ENCODE data around the gene SDC3. TPM values are rescaled to one million over a fixed set of nuclear protein-coding genes. Genes with fewer than 3 reads are reported as not detected.

The SDC3 gene
- total RNA-seq, 4 donors from 2014 or later = 7.7 to 16.7 (median 15.1) TPM

DNA sequence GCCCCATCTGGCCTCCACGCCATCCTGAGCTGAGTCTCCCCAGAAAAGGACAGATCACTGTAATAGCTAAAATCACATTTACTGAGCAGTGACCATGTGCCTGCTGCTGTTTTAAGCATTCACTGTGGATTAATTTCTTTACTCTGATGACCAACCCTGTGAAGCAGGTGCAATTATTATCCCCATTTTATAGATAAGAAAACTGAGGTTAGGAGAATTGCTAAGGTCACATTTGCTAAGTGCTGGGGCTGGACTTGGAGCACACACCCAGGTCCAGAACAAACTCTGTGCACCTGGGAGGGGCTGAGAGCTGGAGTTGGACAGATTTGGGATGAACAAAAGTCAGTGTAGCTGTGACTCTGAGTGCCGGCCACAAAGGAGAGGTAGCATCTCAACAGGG is 58.0 kb downstream of the SDC3 start:
- 87% methylated on average over 2 of the region's 2 CpGs for WGBS
- H3K4me3 ChIP-seq = no peak overlapping the region
- H3K9me3 ChIP-seq = no peaks in the 10 kb centered on the region
- TF ChIP-seq POLR2A (IDR thresholded peaks at IDR 0.05) (no peak), POLR2AphosphoS5 (IDR thresholded peaks at IDR 0.05) (no peak)
- TF ChIP-seq, protein P1, sequence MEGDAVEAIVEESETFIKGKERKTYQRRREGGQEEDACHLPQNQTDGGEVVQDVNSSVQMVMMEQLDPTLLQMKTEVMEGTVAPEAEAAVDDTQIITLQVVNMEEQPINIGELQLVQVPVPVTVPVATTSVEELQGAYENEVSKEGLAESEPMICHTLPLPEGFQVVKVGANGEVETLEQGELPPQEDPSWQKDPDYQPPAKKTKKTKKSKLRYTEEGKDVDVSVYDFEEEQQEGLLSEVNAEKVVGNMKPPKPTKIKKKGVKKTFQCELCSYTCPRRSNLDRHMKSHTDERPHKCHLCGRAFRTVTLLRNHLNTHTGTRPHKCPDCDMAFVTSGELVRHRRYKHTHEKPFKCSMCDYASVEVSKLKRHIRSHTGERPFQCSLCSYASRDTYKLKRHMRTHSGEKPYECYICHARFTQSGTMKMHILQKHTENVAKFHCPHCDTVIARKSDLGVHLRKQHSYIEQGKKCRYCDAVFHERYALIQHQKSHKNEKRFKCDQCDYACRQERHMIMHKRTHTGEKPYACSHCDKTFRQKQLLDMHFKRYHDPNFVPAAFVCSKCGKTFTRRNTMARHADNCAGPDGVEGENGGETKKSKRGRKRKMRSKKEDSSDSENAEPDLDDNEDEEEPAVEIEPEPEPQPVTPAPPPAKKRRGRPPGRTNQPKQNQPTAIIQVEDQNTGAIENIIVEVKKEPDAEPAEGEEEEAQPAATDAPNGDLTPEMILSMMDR (IDR thresholded peaks at IDR 0.05) = no peak
- no peak for DNase-seq (ENCODE audit: low spot score in 2 of 2)
- no peaks in the 10 kb centered on the region for H3K27me3 ChIP-seq
- no peak overlapping the region for H3K27ac ChIP-seq
- H3K4me1 ChIP-seq = peaks cover 10% of the 10 kb centered on the region
- no peaks in the 10 kb centered on the region for H3K36me3 ChIP-seq

DNA sequence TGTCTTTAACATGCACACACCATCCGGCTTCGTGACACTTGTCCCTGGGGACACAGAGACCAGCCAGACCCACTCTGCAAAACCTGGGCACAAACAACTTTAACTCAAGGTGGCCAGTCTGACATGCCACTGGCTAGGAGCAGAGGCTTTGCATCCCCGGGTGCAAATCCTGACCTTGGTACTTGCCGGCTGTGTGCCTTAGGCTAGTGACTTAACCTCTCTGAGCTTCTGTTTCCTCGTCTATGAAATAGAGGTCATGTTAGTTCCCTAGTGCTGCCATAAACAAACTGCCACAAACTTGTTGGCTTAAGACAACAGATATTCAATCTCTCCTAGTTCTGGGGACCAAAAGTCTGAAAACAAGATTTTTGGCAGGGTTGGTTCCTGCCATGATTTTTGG is 60.4 kb downstream of the SDC3 start:
- Histone ChIP-seq H3K27me3 (peaks cover 20% of the 10 kb centered on the region), H3K9me3 (no peaks in the 10 kb centered on the region), H3K27ac (no peak overlapping the region), H3K36me3 (no peaks in the 10 kb centered on the region), H3K4me1 (peaks cover 10% of the 10 kb centered on the region), H3K4me3 (no peak overlapping the region)
- WGBS = 50% methylated on average over 1 of the region's 5 CpGs
- TF ChIP-seq POLR2AphosphoS5 (IDR thresholded peaks at IDR 0.05) (no peak), POLR2A (IDR thresholded peaks at IDR 0.05) (no peak), EP300 (IDR thresholded peaks at IDR 0.05) (no peak)
- TF ChIP-seq, protein P1 (IDR thresholded peaks at IDR 0.05) = no peak
- DNase-seq (ENCODE audit: low spot score in 2 of 2) = no peak

DNA sequence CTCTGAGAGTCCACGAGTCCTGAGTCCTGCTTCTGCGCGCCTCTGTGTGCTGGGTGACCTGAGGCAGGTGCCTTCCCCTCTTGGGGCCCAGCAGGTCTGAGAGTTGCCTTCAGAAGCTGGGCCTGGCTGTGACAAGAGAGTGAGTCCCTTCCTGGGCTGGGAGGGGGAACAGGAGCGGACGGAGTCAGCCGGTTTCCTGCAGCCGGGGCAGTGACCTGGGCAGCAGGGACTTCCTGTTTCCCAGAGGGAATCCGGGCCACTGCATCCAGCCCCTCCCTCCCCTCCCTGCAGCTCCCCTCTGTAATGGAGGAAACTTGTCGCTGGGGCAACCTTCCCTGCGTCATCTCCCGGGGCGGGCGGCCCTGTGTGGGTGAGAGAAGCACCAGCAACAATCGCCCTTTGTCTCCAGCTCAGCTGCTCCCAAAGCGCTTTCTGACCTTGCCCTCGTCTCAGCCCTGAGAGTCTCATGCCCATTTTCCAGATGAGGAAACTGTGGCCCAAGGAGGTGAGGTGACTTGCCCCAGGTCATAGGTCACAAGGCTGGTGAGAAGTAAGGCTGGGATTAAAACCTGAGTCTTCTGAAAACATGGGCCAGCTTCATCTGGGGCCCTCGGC is 61.1 kb downstream of the SDC3 start:
- peaks cover 7% of the 10 kb centered on the region for H3K4me1 ChIP-seq
- H3K36me3 ChIP-seq = no peaks in the 10 kb centered on the region
- DNase-seq (ENCODE audit: low spot score in 2 of 2) = peak; percentile 87 to 89
- no peak overlapping the region for H3K27ac ChIP-seq
- TF ChIP-seq EP300 (IDR thresholded peaks at IDR 0.05) = no peak
- no peak for TF ChIP-seq POLR2A (IDR thresholded peaks at IDR 0.05)
- no peak for TF ChIP-seq POLR2AphosphoS5 (IDR thresholded peaks at IDR 0.05)
- TF ChIP-seq, protein P1 (IDR thresholded peaks at IDR 0.05) = no peak
- 44% methylated on average over 9 of the region's 17 CpGs for WGBS
- peaks cover 23% of the 10 kb centered on the region for H3K27me3 ChIP-seq
- H3K4me3 ChIP-seq = no peak overlapping the region
- H3K9me3 ChIP-seq = no peaks in the 10 kb centered on the region

DNA sequence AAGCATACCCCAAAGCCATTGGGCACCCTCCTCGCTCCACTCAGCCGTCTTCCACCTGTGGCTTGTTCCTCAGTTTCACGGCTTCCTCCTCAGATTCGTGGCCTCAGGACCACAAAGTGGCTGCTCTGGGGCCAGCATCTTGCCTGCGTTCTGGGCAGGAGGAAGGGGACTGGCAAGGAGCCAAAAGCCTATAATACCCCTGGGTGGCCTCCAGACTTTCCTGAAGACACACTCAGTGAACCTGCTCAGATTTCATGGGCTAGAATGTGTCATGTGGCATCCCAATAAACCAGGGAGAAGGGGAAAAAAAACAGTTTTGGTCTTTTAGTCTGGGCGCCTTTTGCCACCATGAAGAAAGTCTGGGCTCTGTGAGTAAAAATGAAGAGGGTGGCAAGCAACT is 62.0 kb downstream of the SDC3 start:
- WGBS = 81% methylated on average over 6 of the region's 6 CpGs
- H3K27ac ChIP-seq = no peak overlapping the region

DNA sequence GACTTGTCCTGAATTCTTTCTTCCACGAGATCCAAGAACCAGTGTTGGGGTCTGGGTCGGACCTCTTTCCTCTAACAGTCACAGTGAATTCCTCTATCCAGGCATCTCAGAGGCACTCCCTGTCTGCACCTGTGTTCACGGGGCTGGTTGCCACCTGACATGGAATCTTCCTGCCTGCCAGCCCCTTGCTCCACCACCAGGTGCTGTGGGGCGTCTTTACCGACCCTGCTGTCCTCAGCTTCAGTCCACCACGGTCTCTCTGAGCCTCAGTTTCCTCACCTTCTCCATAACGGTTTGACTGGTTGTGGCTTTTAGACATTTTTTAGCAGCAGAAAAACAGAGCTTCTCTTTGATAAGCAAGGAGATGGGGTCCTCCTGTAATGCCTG is 62.7 kb downstream of the SDC3 start:
- Histone ChIP-seq H3K36me3 (no peaks in the 10 kb centered on the region), H3K4me3 (no peak overlapping the region), H3K27me3 (peaks cover 34% of the 10 kb centered on the region), H3K27ac (no peak overlapping the region), H3K9me3 (no peaks in the 10 kb centered on the region), H3K4me1 (no peaks in the 10 kb centered on the region)
- WGBS = 55% methylated on average over 7 of the region's 7 CpGs
- DNase-seq (ENCODE audit: low spot score in 2 of 2) = no peak
- no peak for TF ChIP-seq POLR2A (IDR thresholded peaks at IDR 0.05)
- TF ChIP-seq, protein P1 (IDR thresholded peaks at IDR 0.05) = no peak
- TF ChIP-seq POLR2AphosphoS5 (IDR thresholded peaks at IDR 0.05) = no peak
- no peak for TF ChIP-seq EP300 (IDR thresholded peaks at IDR 0.05)

More for the DNA sequence above, 62.0 kb downstream of the SDC3 start:
- Histone ChIP-seq H3K9me3 (no peaks in the 10 kb centered on the region), H3K4me3 (no peak overlapping the region), H3K36me3 (no peaks in the 10 kb centered on the region), H3K4me1 (no peaks in the 10 kb centered on the region), H3K27me3 (peaks cover 32% of the 10 kb centered on the region)
- TF ChIP-seq EP300 (IDR thresholded peaks at IDR 0.05) = no peak
- TF ChIP-seq, protein P1 (IDR thresholded peaks at IDR 0.05) = no peak
- TF ChIP-seq POLR2A (IDR thresholded peaks at IDR 0.05) = no peak
- no peak for TF ChIP-seq POLR2AphosphoS5 (IDR thresholded peaks at IDR 0.05)
- DNase-seq (ENCODE audit: low spot score in 2 of 2) = no peak
